IPS-18a (cell line): ENCODE measurements around the gene ZNF385C.
A peak's percentile ranks its signal among the peaks of the same experiment; 100 is the strongest.

Experiments
- H3K27ac ChIP-seq: one replicate; pipeline ENCODE4 v1.5.1; 2013; ENCODE audit warnings: low read length
- H3K27me3 ChIP-seq: one replicate; pipeline ENCODE4 v1.6.1; 2013; ENCODE audit warnings: mild to moderate bottlenecking, low read length; ENCODE audit not compliant: control insufficient read depth, insufficient read depth
- H3K36me3 ChIP-seq: one replicate; pipeline ENCODE4 v1.6.1; 2013; ENCODE audit warnings: low read depth, low read length; ENCODE audit not compliant: control insufficient read depth
- H3K4me1 ChIP-seq: one replicate; pipeline ENCODE4 v1.6.1; 2013; ENCODE audit warnings: low read depth, low read length; ENCODE audit not compliant: control insufficient read depth
- H3K4me3 ChIP-seq: one replicate; pipeline ENCODE4 v1.5.1; 2013; ENCODE audit warnings: low read length
- H3K9ac ChIP-seq: one replicate; pipeline ENCODE4 v1.6.1; 2013; ENCODE audit warnings: mild to moderate bottlenecking, low read length, moderate library complexity
- H3K9me3 ChIP-seq: one replicate; pipeline ENCODE4 v1.6.1; 2013; ENCODE audit warnings: low read depth, low read length; ENCODE audit not compliant: control insufficient read depth

Gene ZNF385C

GRCh38 chr17:42098730-42099399 is 592 bp upstream of the ZNF385C start:
- H3K4me1 ChIP-seq = peaks cover 14% of the 10 kb centered on the region
- no peaks in the 10 kb centered on the region for H3K36me3 ChIP-seq
- H3K9me3 ChIP-seq = no peaks in the 10 kb centered on the region
- peaks cover 21% of the 10 kb centered on the region for H3K27me3 ChIP-seq
- no peak overlapping the region for H3K27ac ChIP-seq
- peak overlapping the region; percentile 30 for H3K4me3 ChIP-seq
- H3K9ac ChIP-seq = no peak overlapping the region

GRCh38 chr17:42096360-42097111 is 1.7 kb downstream of the ZNF385C start:
- no peak overlapping the region for H3K4me3 ChIP-seq
- no peak overlapping the region for H3K9ac ChIP-seq
- no peaks in the 10 kb centered on the region for H3K36me3 ChIP-seq
- H3K4me1 ChIP-seq = peaks cover 14% of the 10 kb centered on the region
- no peak overlapping the region for H3K27ac ChIP-seq
- H3K9me3 ChIP-seq = no peaks in the 10 kb centered on the region
- H3K27me3 ChIP-seq = peaks cover 21% of the 10 kb centered on the region

GRCh38 chr17:42094375-42095069 is 3.8 kb downstream of the ZNF385C start:
- H3K9me3 ChIP-seq = no peaks in the 10 kb centered on the region
- no peak overlapping the region for H3K9ac ChIP-seq
- H3K4me1 ChIP-seq = peaks cover 14% of the 10 kb centered on the region
- no peak overlapping the region for H3K4me3 ChIP-seq
- peaks cover 21% of the 10 kb centered on the region for H3K27me3 ChIP-seq
- H3K36me3 ChIP-seq = no peaks in the 10 kb centered on the region
- H3K27ac ChIP-seq = no peak overlapping the region

GRCh38 chr17:42092939-42093338 is 5.3 kb downstream of the ZNF385C start:
- Histone ChIP-seq H3K4me3 (no peak overlapping the region), H3K27ac (no peak overlapping the region), H3K9me3 (no peaks in the 10 kb centered on the region), H3K4me1 (peaks cover 7% of the 10 kb centered on the region), H3K9ac (no peak overlapping the region), H3K36me3 (no peaks in the 10 kb centered on the region), H3K27me3 (peaks cover 18% of the 10 kb centered on the region)

- Histone ChIP-seq H3K9ac (no peak overlapping the region), H3K4me1 (no peaks in the 10 kb centered on the region), H3K9me3 (no peaks in the 10 kb centered on the region), H3K27me3 (peaks cover under 1% of the 10 kb centered on the region), H3K4me3 (no peak overlapping the region), H3K27ac (no peak overlapping the region), H3K36me3 (no peaks in the 10 kb centered on the region)
Observed at GRCh38 chr17:42090964-42091790, 7.1 kb downstream of the ZNF385C start.

GRCh38 chr17:42088736-42089135 is 9.5 kb downstream of the ZNF385C start:
- H3K36me3 ChIP-seq = no peaks in the 10 kb centered on the region
- no peaks in the 10 kb centered on the region for H3K9me3 ChIP-seq
- H3K4me1 ChIP-seq = no peaks in the 10 kb centered on the region
- H3K27me3 ChIP-seq = no peaks in the 10 kb centered on the region
- no peak overlapping the region for H3K9ac ChIP-seq
- H3K4me3 ChIP-seq = no peak overlapping the region
- H3K27ac ChIP-seq = no peak overlapping the region

GRCh38 chr17:42087736-42088705 is 10.3 kb downstream of the ZNF385C start:
- H3K36me3 ChIP-seq = no peaks in the 10 kb centered on the region
- no peaks in the 10 kb centered on the region for H3K27me3 ChIP-seq
- no peaks in the 10 kb centered on the region for H3K9me3 ChIP-seq
- no peak overlapping the region for H3K4me3 ChIP-seq
- H3K9ac ChIP-seq = no peak overlapping the region
- H3K27ac ChIP-seq = no peak overlapping the region
- H3K4me1 ChIP-seq = no peaks in the 10 kb centered on the region

- H3K4me1 ChIP-seq = no peaks in the 10 kb centered on the region
Observed at GRCh38 chr17:42087042-42087701, 11.1 kb downstream of the ZNF385C start.

GRCh38 chr17:42081516-42082129 is 16.6 kb downstream of the ZNF385C start:
- Histone ChIP-seq H3K36me3 (no peaks in the 10 kb centered on the region), H3K27me3 (no peaks in the 10 kb centered on the region), H3K27ac (no peak overlapping the region), H3K9ac (no peak overlapping the region), H3K9me3 (no peaks in the 10 kb centered on the region), H3K4me3 (no peak overlapping the region), H3K4me1 (no peaks in the 10 kb centered on the region)

More at GRCh38 chr17:42087042-42087701, 11.1 kb downstream of the ZNF385C start:
- H3K4me3 ChIP-seq = no peak overlapping the region
- no peak overlapping the region for H3K9ac ChIP-seq
- no peaks in the 10 kb centered on the region for H3K36me3 ChIP-seq
- H3K9me3 ChIP-seq = no peaks in the 10 kb centered on the region
- H3K27me3 ChIP-seq = no peaks in the 10 kb centered on the region
- no peak overlapping the region for H3K27ac ChIP-seq

- H3K27ac ChIP-seq = no peak overlapping the region
- H3K4me1 ChIP-seq = no peaks in the 10 kb centered on the region
- H3K27me3 ChIP-seq = no peaks in the 10 kb centered on the region
- H3K36me3 ChIP-seq = no peaks in the 10 kb centered on the region
- H3K9me3 ChIP-seq = no peaks in the 10 kb centered on the region
- no peak overlapping the region for H3K4me3 ChIP-seq
- no peak overlapping the region for H3K9ac ChIP-seq
Observed at GRCh38 chr17:42079541-42079940, 18.7 kb downstream of the ZNF385C start.
